Omental fat pad (tissue), 4 donors: Measurements from ENCODE around the gene MORN4. TPM values are rescaled to one million over a fixed set of nuclear protein-coding genes. Genes with fewer than 3 reads are reported as not detected.

Source experiments
- ATAC-seq: fragments of 150-250 bp; one replicate; pipeline ENCODE4 v1.9.1; 2016; ENCODE audit warnings: mild to moderate bottlenecking, moderate library complexity; ENCODE audit not compliant: low FRiP score
- DNase-seq: peaks from one replicate; pipeline ENCODE4 v3.0.0-alpha.2; 2019; ENCODE audit warnings: low spot score
- total RNA-seq, 4 donors: library from RNA; depleted of rRNA; stranded (reverse); fragments of >200 nt; gene quantifications; one replicate each; pipeline ENCODE4 v1.1.0, GENCODE V29; 2016
- TF ChIP-seq, protein P1 (sequence below), 3 donors: fragments of 450-650 bp; IDR thresholded peaks; one replicate each; pipeline ENCODE4 v1.5.1; 2016 to 2017; ENCODE audit warnings: antibody characterized with exemption in 3 of 3, mild to moderate bottlenecking in 3 of 3, moderate library complexity in 2 of 3

The MORN4 gene
- total RNA-seq, 4 donors from 2014 or later, result 0.36 to 5.3 (median 2.5) TPM

- TF ChIP-seq, protein P1, sequence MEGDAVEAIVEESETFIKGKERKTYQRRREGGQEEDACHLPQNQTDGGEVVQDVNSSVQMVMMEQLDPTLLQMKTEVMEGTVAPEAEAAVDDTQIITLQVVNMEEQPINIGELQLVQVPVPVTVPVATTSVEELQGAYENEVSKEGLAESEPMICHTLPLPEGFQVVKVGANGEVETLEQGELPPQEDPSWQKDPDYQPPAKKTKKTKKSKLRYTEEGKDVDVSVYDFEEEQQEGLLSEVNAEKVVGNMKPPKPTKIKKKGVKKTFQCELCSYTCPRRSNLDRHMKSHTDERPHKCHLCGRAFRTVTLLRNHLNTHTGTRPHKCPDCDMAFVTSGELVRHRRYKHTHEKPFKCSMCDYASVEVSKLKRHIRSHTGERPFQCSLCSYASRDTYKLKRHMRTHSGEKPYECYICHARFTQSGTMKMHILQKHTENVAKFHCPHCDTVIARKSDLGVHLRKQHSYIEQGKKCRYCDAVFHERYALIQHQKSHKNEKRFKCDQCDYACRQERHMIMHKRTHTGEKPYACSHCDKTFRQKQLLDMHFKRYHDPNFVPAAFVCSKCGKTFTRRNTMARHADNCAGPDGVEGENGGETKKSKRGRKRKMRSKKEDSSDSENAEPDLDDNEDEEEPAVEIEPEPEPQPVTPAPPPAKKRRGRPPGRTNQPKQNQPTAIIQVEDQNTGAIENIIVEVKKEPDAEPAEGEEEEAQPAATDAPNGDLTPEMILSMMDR (IDR thresholded peaks at IDR 0.05), result no peak
- no peak for ATAC-seq
- DNase-seq, result no peak
Observed at GRCh38 chr10:97608991-97609561, 24.2 kb downstream of the MORN4 start.

- ATAC-seq, result no peak
- TF ChIP-seq, protein P1 (IDR thresholded peaks at IDR 0.05), result no peak
Observed at GRCh38 chr10:97607095-97607636, 26.1 kb downstream of the MORN4 start.

DNA sequence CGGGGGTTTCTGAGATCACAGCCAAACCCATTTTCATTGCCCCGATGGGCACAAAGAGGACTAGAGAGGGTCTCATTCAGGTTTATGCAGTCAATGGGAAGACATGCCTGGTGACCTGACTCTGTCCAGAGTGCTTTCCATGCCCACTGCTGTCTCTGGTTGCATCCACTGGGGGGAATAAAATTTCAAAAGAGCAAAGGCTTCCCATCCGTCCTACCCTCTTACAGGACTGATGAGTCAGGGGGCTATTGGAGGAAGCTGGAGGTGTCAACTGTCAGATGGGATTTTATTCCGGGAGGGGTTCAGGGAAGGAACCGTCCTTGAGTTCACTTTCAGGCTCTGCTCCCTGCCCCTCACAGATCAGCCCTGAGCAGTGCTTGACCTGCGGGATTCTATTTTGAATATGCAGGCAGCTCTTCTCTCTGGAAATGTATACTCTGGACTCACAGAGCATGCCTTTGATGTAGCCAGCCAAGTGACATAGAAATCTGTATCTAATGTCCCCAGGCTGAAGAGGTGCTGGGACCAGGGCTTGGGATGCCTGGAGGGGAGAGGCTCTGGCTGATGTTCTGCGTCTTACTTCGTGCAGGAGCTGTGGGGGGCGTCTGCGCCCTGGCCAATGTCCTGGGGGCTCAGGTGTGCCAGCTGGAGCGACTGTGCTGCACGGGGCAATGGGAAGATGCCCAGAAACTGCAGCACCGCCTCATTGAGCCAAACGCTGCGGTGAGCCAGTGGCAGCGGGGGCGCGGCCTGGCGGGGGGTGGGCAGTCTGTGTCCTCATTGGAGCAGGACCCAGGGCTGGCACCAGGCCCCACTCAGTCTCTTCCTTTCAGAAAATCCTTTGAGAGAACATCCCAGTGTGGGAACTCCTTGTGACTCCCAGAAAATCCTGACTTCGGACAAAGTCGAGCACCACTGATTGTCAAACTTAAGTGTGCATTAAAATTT is 31.8 kb downstream of the MORN4 start:
- ATAC-seq (no peak), DNase-seq (no peak)
- TF ChIP-seq, protein P1 (IDR thresholded peaks at IDR 0.05), result no peak

More at GRCh38 chr10:97607095-97607636, 26.1 kb downstream of the MORN4 start:
- DNase-seq, result no peak

GRCh38 chr10:97600616-97601015 is 32.7 kb downstream of the MORN4 start:
- ATAC-seq (no peak), DNase-seq (no peak)
- TF ChIP-seq, protein P1 (IDR thresholded peaks at IDR 0.05), result no peak

- TF ChIP-seq, protein P1 (IDR thresholded peaks at IDR 0.05), result no peak
- ATAC-seq (no peak), DNase-seq (no peak)
Observed at GRCh38 chr10:97599272-97599619, 34.1 kb downstream of the MORN4 start.

DNA sequence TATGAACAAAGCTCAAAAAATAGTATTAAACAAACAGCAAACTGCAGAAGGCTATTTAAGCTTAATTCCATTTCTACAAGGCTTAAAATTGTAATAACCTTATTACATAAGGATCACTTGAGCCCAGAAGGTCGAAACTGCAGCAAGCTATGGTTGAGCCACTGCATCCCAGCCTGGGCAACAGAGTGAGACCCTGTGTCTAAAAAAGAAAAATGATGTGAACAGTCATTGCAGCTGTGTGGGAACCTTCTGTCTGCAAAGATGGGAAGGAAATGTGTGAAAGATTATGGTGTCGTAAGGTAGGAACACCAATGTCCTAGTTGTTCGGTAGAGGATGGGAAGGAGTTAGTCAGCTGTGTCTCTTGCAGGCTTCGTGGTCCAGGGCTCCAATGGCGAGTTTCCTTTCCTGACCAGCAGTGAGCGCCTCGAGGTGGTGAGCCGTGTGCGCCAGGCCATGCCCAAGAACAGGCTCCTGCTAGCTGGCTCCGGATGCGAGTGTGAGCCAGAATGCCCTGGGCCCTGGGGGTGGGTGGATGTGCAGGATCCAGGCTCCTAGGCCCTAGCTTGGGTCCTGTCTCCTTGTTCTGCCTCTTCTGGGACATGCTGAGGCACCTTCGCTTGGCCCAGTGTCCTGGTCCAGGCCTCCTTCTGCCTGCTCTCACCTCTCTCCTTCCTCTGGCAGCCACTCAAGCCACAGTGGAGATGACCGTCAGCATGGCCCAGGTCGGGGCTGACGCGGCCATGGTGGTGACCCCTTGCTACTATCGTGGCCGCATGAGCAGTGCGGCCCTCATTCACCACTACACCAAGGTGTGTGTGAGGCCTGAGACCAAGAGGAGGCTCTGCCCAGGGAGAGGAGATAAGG is 34.7 kb downstream of the MORN4 start:
- DNase-seq (no peak), ATAC-seq (no peak)
- TF ChIP-seq, protein P1 (IDR thresholded peaks at IDR 0.05), result no peak
